Right lobe of liver (tissue), 4 donors: ENCODE measurements around the gene MAML3.

Source experiments
- POLR2A ChIP-seq: fragments of 450-650 bp; IDR thresholded peaks from one replicate; pipeline ENCODE4 v1.6.1; 2017; ENCODE audit warnings: antibody characterized with exemption, mild to moderate bottlenecking
- TF ChIP-seq, protein P1 (sequence below), 4 donors: fragments of 200-600 bp in 3 of 4; fragments of 450-650 bp in 1 of 4; IDR thresholded peaks; one replicate each; pipeline versions ENCODE4 v1.5.1 to v1.8.0; 2016 to 2022; ENCODE audit warnings: antibody characterized with exemption in 4 of 4, mild to moderate bottlenecking in 2 of 4
- donor health status: DM: no; HTN: no; CAD: no.
- donor health status: DM: no; HTN: no; CAD: no.
- donor health status: DM: no; HTN: yes; CAD: no.

DNA sequence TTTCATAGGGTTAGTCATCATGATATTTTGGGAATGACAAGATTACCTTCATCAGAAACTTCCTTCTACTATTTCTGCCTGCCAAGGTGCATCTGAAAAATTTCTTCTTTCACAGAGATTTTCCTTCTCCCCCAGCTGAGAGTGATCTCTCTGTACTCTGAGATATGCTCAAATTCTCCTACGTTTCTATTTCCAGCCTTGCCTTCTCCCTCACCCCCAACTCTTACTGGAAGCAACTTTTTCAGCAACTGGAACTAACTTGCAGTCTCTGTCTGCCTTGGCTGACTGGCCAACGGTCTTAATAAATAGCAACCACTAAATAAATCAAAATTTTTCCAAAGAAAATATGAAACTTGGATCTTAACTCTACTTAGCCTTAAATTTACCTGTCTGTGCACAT, 122.3 kb downstream of the MAML3 start:
- TF ChIP-seq, protein P1, sequence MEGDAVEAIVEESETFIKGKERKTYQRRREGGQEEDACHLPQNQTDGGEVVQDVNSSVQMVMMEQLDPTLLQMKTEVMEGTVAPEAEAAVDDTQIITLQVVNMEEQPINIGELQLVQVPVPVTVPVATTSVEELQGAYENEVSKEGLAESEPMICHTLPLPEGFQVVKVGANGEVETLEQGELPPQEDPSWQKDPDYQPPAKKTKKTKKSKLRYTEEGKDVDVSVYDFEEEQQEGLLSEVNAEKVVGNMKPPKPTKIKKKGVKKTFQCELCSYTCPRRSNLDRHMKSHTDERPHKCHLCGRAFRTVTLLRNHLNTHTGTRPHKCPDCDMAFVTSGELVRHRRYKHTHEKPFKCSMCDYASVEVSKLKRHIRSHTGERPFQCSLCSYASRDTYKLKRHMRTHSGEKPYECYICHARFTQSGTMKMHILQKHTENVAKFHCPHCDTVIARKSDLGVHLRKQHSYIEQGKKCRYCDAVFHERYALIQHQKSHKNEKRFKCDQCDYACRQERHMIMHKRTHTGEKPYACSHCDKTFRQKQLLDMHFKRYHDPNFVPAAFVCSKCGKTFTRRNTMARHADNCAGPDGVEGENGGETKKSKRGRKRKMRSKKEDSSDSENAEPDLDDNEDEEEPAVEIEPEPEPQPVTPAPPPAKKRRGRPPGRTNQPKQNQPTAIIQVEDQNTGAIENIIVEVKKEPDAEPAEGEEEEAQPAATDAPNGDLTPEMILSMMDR (IDR thresholded peaks at IDR 0.05), result no peak
- no peak for TF ChIP-seq POLR2A
